Dedifferentiated amniotic fluid mesenchymal stem cell (primary cell): ENCODE data around the gene CROCC2.

ENCODE experiments used
- DNase-seq: peaks from one replicate; pipeline ENCODE4 v3.0.0-alpha.2; 2016; ENCODE audit errors: extremely low spot score

Gene CROCC2

GRCh38 chr2:240875228-240876034 is 30.7 kb upstream of the CROCC2 start:
- no peak for DNase-seq

DNA sequence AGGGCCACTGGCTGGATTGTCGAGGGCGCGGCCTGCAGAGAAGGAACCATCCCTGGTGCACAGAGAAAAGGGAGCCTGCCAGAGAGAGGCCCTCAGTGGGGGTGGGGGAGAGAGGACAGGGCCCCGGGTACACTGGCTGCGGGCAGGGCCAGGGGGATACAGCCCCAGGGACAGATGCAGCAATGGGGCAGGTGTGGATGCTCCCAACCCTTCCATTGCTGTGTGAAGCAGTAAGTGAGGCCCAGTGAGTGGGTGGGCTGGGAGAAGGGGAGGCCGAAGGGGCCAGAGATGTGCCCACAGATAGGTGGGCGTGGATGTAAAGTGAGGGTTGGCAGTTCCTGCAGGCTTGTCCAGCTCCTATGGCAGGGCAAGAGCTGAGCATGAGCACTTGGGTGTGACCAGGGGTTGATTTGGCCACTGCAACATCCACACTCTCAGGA is 30.1 kb upstream of the CROCC2 start:
- no peak for DNase-seq

- no peak for DNase-seq
These were observed 29.5 kb upstream of the CROCC2 start for GRCh38 chr2:240876475-240877251.

DNA sequence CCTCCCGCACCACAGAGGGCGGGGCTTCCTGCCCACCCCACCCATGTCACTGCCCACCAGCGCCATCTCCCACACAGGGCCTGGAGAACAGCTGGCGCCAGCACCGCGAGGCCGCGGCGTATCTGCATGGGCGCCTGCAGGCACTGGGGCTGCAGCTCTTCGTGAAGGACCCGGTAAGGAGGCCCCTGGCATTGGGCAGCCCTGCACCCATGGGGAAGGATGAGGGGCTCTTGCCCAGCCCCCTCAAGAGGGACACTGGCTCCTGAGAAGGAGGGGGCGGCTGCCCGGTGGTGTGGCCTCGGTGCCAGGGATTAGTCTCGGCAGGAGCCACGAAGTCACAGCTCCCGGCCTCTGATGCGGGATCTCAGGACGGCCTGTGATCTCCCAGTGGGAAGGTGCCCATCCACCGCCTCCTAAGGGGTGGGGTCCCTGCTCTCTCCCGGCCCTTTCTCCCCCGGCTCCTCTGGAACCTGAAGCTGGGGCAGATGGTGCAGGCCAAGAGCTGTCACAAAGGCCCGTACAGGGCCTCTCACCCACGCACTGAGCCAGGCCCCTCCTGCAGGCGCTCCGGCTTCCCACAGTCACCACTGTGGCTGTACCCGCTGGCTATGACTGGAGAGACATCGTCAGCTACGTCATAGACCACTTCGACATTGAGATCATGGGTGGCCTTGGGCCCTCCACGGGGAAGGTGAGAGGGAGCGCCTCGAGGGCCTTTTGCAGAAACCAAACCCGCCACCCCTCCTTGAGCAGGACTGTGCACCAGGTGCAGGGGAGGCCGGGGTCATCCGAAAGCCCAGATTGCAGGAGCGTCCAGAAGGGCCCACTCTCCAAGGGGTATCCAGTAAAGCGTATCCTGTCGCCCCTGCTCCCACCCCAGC is 28.4 kb upstream of the CROCC2 start:
- no peak for DNase-seq

- no peak for DNase-seq
These were observed 27.7 kb upstream of the CROCC2 start for GRCh38 chr2:240878341-240878936.

DNA sequence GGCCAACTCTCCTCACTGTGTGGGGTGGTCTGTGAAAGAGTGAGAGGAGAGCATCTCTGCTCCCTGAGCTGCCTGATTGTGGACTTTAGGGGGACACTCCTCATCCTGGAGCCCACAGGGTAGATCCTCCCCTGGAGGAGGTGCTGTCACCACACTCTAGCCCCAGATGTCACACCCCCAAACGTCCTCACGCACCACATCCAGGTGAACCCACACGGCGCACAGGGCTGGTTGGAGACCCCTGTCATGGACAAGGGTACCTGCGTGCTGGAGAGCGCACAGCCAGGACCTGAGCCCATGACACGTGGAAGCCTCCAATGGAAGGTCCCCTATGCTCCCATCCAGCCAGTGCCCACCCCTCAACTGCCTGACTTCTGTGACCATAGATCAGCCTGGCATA is 27.0 kb upstream of the CROCC2 start:
- no peak for DNase-seq

- DNase-seq, result no peak
These were observed 24.2 kb upstream of the CROCC2 start for GRCh38 chr2:240881913-240882312.

- DNase-seq, result no peak
These were observed 21.9 kb upstream of the CROCC2 start for GRCh38 chr2:240884221-240884620.

DNA sequence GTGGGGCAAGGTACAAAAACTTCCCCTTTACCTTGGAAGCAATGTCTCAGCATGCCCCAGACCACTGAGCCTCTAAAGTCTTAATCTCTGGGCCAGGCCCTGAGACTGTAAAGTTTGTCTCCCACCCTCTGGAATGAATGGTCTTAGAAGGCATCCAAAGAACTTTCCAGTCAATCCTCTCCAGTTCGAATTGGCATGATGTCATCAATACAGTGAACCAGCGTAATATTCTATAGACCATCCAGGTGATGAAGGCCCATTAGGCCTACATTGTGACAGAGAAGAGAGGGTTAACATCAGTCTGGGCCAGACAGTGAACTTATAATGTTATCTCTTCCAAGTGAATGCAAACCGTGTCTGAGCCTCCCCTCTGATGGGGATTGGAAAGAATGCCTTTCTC is 21.4 kb upstream of the CROCC2 start:
- no peak for DNase-seq

GRCh38 chr2:240885566-240885965 is 20.6 kb upstream of the CROCC2 start:
- DNase-seq, result no peak

GRCh38 chr2:240886023-240886565 is 20.0 kb upstream of the CROCC2 start:
- DNase-seq, result no peak

- no peak for DNase-seq
These were observed 19.2 kb upstream of the CROCC2 start for GRCh38 chr2:240886678-240887609.

DNA sequence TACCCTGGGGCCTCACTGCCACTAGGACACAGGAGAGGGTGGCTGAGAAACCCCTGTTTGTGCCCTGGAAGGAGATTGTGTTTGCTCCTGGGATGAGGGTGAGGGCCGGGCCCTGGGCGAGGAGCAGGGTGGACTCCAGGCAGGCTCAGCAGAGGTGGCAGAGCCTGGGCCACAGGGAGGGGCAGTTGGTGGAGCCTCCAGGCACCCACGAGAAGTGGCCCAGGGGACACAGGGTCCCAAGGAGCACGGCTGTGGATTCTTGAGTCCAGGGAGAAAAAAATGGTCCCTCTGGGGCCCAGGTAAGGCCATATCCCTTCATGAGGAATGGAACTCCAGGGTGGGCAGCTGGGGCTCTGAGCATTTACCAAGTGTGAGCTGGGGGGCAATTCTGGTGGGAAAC is 18.5 kb upstream of the CROCC2 start:
- DNase-seq, result no peak

DNA sequence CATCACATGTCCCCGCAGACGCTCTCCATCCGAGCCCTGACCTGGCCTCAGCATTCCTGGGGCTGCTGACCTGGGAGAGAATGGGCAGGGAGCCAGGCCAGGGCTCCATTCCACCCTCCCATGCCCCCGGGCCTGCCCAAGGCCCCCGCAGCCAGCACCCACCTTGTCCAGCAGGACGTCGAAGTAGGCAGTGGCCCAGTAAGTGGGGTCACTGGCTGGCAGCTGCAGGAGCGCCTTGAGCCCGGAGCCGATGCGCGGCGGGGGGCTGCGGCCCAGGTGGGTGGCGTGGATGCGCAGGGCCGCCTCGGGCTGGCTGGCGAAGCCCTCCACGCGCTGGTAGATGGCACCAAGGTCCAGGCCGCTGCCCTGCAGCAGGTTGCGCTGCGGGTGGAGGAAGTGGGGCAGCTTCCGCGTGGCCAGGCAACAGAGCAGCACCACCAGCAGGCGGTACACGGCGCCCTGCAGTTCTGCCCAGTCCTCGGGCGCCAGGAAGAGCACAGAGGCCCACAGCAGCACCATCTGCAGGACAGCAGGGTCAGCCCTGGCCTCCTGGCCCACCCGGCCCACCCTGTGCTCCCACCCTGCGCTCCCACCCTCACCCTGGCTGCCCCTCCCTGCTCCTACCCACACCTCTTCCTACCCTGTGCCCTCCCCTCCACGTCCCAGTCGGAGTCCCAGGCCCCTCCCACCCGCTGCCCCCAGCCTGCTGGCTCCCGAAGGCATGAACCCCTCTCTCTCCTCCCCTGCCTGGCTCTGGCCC is 17.8 kb upstream of the CROCC2 start:
- DNase-seq, result no peak

- no peak for DNase-seq
These were observed 17.1 kb upstream of the CROCC2 start for GRCh38 chr2:240888890-240889573.

- DNase-seq, result no peak
These were observed 16.3 kb upstream of the CROCC2 start for GRCh38 chr2:240889601-240890560.

DNA sequence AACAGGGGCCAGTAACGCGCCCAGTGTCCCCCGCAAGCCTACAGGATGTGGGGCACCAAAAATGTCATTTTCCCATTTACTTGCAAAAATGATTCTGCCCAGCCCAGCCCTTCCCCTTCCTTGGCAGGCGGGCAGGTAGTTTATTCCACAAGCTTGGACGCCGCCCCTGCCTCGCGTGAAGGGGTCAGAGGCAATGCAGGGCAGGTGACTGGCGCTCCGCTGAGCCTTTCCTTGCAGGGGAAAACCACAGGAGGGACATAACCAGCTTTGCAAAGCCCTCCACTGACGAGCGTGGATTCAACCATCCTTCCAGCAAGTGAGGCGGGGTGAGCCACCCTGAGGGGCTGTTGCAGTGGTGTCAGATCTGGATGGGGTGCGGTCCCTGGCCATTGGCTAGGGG is 15.4 kb upstream of the CROCC2 start:
- DNase-seq, result no peak
